ENCODE results near the gene AEN.
"Not testable (repeated sequence)": the region's sequence is repeated elsewhere in the genome, so short reads cannot be mapped to it uniquely, and the experiment has no call there.

Gene AEN

GRCh38 chr15:88631464-88632028, 10.4 kb downstream of the AEN start:
- DNase-seq = no peak

GRCh38 chr15:88632797-88633196, 11.7 kb downstream of the AEN start:
- not testable (repeated sequence) for DNase-seq

- no peak for DNase-seq
Observed at GRCh38 chr15:88634449-88634848, 13.3 kb downstream of the AEN start.

GRCh38 chr15:88635318-88635717, 14.2 kb downstream of the AEN start:
- peak in 1 of 4 experiments; percentile 15 for DNase-seq

GRCh38 chr15:88636050-88636449, 14.9 kb downstream of the AEN start:
- DNase-seq = peak in 3 of 4 experiments; percentile 27 to 65 (median 60)

GRCh38 chr15:88636654-88637053, 15.5 kb downstream of the AEN start:
- no peak for DNase-seq

GRCh38 chr15:88637436-88637835, 16.3 kb downstream of the AEN start:
- no peak for DNase-seq

GRCh38 chr15:88637841-88638625, 16.9 kb downstream of the AEN start:
- no peak for DNase-seq

GRCh38 chr15:88638626-88639372, 17.7 kb downstream of the AEN start, which contains the start of gene ISG20:
Gene ISG20 (plus strand): TSS chr15:88639016. CDS start chr15:88639367, 351 bp downstream.
- peak; percentile 82 to 95 (median 88) for DNase-seq

- no peak for DNase-seq
Observed at GRCh38 chr15:88641959-88642452, 20.9 kb downstream of the AEN start.

- DNase-seq = not testable (repeated sequence)
Observed at GRCh38 chr15:88642514-88642913, 21.4 kb downstream of the AEN start.

GRCh38 chr15:88644741-88645140, 23.6 kb downstream of the AEN start:
- DNase-seq = no peak

- no peak for DNase-seq
Observed at GRCh38 chr15:88645171-88646087, 24.3 kb downstream of the AEN start.

GRCh38 chr15:88646088-88646405, 24.9 kb downstream of the AEN start:
- no peak for DNase-seq

- DNase-seq = no peak
Observed at GRCh38 chr15:88646951-88647350, 25.8 kb downstream of the AEN start.

GRCh38 chr15:88647351-88648105, 26.4 kb downstream of the AEN start:
- DNase-seq = no peak

GRCh38 chr15:88648357-88649214, 27.4 kb downstream of the AEN start:
- DNase-seq = no peak

- DNase-seq = peak; percentile 25 to 43 (median 40)
Observed at GRCh38 chr15:88649286-88649733, 28.2 kb downstream of the AEN start.

- no peak for DNase-seq
Observed at GRCh38 chr15:88649753-88650551, 28.8 kb downstream of the AEN start.

- DNase-seq = no peak
Observed at GRCh38 chr15:88650556-88650955, 29.4 kb downstream of the AEN start.

Data from activated CD4-positive, CD25-positive, alpha-beta regulatory T cell (primary cell).